GM12878 (cell line): Measurements from ENCODE around the gene LDHAL6B. TPM values are rescaled to one million over a fixed set of nuclear protein-coding genes. Genes with fewer than 3 reads are reported as not detected.
A peak's percentile ranks its signal among the peaks of the same experiment; 100 is the strongest.

Experiments used
- ASH2L ChIP-seq: fragments of 300-600, 200-600 bp; sonication (generic); IDR thresholded peaks from 2 replicates; pipeline ENCODE4 v1.6.1; 2017; ENCODE audit warnings: low read depth, mild to moderate bottlenecking, borderline replicate concordance
- BCL11A ChIP-seq: IDR thresholded peaks from 2 replicates; pipeline ENCODE4 v1.6.1; 2011; ENCODE audit warnings: low read depth, low read length
- CBFB ChIP-seq: IDR thresholded peaks from 2 replicates; pipeline ENCODE4 v1.6.1; 2016; ENCODE audit warnings: antibody characterized with exemption, low read depth
- FOXM1 ChIP-seq: IDR thresholded peaks from 2 replicates; pipeline ENCODE4 v1.6.1; 2012; ENCODE audit warnings: low read depth, mild to moderate bottlenecking, inconsistent platforms, low read length, moderate library complexity
- HDAC2 ChIP-seq: fragments of 200-600 bp; sonication (generic); IDR thresholded peaks from 2 replicates; pipeline ENCODE4 v1.6.1; 2017
- JUNB ChIP-seq: IDR thresholded peaks from 2 replicates; pipeline ENCODE4 v1.6.1; 2016; ENCODE audit warnings: antibody characterized with exemption, mild to moderate bottlenecking
- NBN ChIP-seq: fragments of 450-650 bp; IDR thresholded peaks from 2 replicates; pipeline ENCODE4 v1.6.1; 2016
- PAX8 ChIP-seq: fragments of 450-650 bp; IDR thresholded peaks from 2 replicates; pipeline ENCODE4 v1.6.1; 2017; ENCODE audit warnings: mild to moderate bottlenecking, moderate library complexity
- POLR2AphosphoS2 ChIP-seq: IDR thresholded peaks from 2 replicates; pipeline ENCODE4 v1.6.1; 2011; ENCODE audit warnings: low read depth, mild to moderate bottlenecking, low read length, improper control_type of control experiment, moderate library complexity
- POLR2AphosphoS5 ChIP-seq: IDR thresholded peaks from 2 replicates; pipeline ENCODE4 v1.6.1; 2011; ENCODE audit warnings: mild to moderate bottlenecking, low read length, inconsistent platforms
- SMARCA5 ChIP-seq: fragments of 450-650 bp; IDR thresholded peaks from 2 replicates; pipeline ENCODE4 v1.6.1; 2017; ENCODE audit warnings: mild to moderate bottlenecking
- SUZ12 ChIP-seq: fragments of 200-600 bp; sonication (generic); IDR thresholded peaks from one replicate; pipeline ENCODE4 v1.6.1; 2018; ENCODE audit warnings: antibody characterized with exemption, mild to moderate bottlenecking; ENCODE audit not compliant: unreplicated experiment
- polyA plus RNA-seq, 11 experiments: library from polyadenylated mRNA; depleted of rRNA in 4 of 11; unstranded in 6 of 11; stranded (reverse) in 5 of 11; fragments of >200 nt; fragmentation: Nextera tagmentation in 4 of 11; fragmentation: Illumina TruSeq in 1 of 11; extraction: Ambion mirVana in 4 of 11; extraction: Trizol in 1 of 11; gene quantifications; 1 replicate in 1 of 11; 2 replicates in 10 of 11; pipeline versions ENCODE4 v1.2.1 to v1.2.3, GENCODE V29; 2011 to 2016; ENCODE audit warnings: inconsistent platforms in 2 of 11, missing spikeins in 2 of 11, low read depth in 1 of 11
- total RNA-seq, 4 experiments: library from RNA; depleted of rRNA in 3 of 4; stranded (reverse); fragments of >200 nt in 3 of 4; fragmentation: Illumina TruSeq in 1 of 4; extraction: Trizol in 1 of 4; gene quantifications; 2 replicates each; pipeline versions ENCODE4 v1.2.1 to v1.2.3, GENCODE V29; 2013 to 2021
- TF ChIP-seq, protein P1 (sequence below): fragments of 450-650 bp; IDR thresholded peaks from 2 replicates; pipeline ENCODE4 v1.6.1; 2017; ENCODE audit warnings: mild to moderate bottlenecking
- TF ChIP-seq, protein P2 (sequence below): fragments of 450-650 bp; formaldehyde crosslinking; IDR thresholded peaks from 2 replicates; pipeline ENCODE4 v1.4.0; 2020; ENCODE audit warnings: mild to moderate bottlenecking, moderate library complexity

The LDHAL6B gene
- total and polyA plus RNA-seq, 10 of the 15 experiments (the other 5 are each of a cell fraction or from before 2014, with no cell fraction given): 0.33 to 0.66 TPM; not detected in 8

GRCh38 chr15:59165726-59166125 is 40.9 kb upstream of the LDHAL6B start (continued):
- no peak for TF ChIP-seq POLR2AphosphoS2
- no peak for TF ChIP-seq PAX8
- TF ChIP-seq, protein P1, sequence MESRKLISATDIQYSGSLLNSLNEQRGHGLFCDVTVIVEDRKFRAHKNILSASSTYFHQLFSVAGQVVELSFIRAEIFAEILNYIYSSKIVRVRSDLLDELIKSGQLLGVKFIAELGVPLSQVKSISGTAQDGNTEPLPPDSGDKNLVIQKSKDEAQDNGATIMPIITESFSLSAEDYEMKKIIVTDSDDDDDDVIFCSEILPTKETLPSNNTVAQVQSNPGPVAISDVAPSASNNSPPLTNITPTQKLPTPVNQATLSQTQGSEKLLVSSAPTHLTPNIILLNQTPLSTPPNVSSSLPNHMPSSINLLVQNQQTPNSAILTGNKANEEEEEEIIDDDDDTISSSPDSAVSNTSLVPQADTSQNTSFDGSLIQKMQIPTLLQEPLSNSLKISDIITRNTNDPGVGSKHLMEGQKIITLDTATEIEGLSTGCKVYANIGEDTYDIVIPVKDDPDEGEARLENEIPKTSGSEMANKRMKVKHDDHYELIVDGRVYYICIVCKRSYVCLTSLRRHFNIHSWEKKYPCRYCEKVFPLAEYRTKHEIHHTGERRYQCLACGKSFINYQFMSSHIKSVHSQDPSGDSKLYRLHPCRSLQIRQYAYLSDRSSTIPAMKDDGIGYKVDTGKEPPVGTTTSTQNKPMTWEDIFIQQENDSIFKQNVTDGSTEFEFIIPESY: no peak
- TF ChIP-seq FOXM1: no peak
- TF ChIP-seq CBFB: no peak
- TF ChIP-seq JUNB: no peak
- no peak for TF ChIP-seq NBN
- TF ChIP-seq, protein P2, sequence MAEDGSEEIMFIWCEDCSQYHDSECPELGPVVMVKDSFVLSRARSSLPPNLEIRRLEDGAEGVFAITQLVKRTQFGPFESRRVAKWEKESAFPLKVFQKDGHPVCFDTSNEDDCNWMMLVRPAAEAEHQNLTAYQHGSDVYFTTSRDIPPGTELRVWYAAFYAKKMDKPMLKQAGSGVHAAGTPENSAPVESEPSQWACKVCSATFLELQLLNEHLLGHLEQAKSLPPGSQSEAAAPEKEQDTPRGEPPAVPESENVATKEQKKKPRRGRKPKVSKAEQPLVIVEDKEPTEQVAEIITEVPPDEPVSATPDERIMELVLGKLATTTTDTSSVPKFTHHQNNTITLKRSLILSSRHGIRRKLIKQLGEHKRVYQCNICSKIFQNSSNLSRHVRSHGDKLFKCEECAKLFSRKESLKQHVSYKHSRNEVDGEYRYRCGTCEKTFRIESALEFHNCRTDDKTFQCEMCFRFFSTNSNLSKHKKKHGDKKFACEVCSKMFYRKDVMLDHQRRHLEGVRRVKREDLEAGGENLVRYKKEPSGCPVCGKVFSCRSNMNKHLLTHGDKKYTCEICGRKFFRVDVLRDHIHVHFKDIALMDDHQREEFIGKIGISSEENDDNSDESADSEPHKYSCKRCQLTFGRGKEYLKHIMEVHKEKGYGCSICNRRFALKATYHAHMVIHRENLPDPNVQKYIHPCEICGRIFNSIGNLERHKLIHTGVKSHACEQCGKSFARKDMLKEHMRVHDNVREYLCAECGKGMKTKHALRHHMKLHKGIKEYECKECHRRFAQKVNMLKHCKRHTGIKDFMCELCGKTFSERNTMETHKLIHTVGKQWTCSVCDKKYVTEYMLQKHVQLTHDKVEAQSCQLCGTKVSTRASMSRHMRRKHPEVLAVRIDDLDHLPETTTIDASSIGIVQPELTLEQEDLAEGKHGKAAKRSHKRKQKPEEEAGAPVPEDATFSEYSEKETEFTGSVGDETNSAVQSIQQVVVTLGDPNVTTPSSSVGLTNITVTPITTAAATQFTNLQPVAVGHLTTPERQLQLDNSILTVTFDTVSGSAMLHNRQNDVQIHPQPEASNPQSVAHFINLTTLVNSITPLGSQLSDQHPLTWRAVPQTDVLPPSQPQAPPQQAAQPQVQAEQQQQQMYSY (CRISPR knock-in tag): no peak
- no peak for TF ChIP-seq ASH2L
- TF ChIP-seq BCL11A: 0 out of 2 replicates have a peak, but pooled peaks have one; percentile 33
- TF ChIP-seq HDAC2: no peak
- peak; percentile 63; the same call in 1 of the 2 replicates for TF ChIP-seq POLR2AphosphoS5
- TF ChIP-seq SUZ12: no peak
- no peak for TF ChIP-seq SMARCA5
